Measurements from ENCODE around the gene PTCSC3.

- no peak for TF ChIP-seq ESRRG (CRISPR knock-in tag; IDR thresholded peaks at IDR 0.05)
- TF ChIP-seq ZFP30 (CRISPR knock-in tag; IDR thresholded peaks at IDR 0.05) = no peak
- no peak for TF ChIP-seq ZNF565 (CRISPR knock-in tag; conservative IDR thresholded peaks at IDR 0.05; ENCODE audit: low read depth)
- TF ChIP-seq, protein P1, sequence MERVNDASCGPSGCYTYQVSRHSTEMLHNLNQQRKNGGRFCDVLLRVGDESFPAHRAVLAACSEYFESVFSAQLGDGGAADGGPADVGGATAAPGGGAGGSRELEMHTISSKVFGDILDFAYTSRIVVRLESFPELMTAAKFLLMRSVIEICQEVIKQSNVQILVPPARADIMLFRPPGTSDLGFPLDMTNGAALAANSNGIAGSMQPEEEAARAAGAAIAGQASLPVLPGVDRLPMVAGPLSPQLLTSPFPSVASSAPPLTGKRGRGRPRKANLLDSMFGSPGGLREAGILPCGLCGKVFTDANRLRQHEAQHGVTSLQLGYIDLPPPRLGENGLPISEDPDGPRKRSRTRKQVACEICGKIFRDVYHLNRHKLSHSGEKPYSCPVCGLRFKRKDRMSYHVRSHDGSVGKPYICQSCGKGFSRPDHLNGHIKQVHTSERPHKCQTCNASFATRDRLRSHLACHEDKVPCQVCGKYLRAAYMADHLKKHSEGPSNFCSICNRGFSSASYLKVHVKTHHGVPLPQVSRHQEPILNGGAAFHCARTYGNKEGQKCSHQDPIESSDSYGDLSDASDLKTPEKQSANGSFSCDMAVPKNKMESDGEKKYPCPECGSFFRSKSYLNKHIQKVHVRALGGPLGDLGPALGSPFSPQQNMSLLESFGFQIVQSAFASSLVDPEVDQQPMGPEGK (CRISPR knock-in tag; IDR thresholded peaks at IDR 0.05; ENCODE audit: borderline replicate concordance) = no peak
- TF ChIP-seq CREB5 (CRISPR knock-in tag; IDR thresholded peaks at IDR 0.05; ENCODE audit: low read depth) = no peak
- no peak for TF ChIP-seq ZC3H10 (CRISPR knock-in tag; IDR thresholded peaks at IDR 0.05)
- no peak for TF ChIP-seq CSDC2 (CRISPR knock-in tag; IDR thresholded peaks at IDR 0.05)
- TF ChIP-seq TCF4 (CRISPR knock-in tag; IDR thresholded peaks at IDR 0.05; ENCODE audit: borderline replicate concordance) = no peak
Measured at GRCh38 chr14:36134038-36134437, 42.5 kb downstream of the PTCSC3 start.
